Muscle of leg (tissue), 11 donors: Measurements from ENCODE around the gene CENPP. TPM values are rescaled to one million over a fixed set of nuclear protein-coding genes. Genes with fewer than 3 reads are reported as not detected.

Source experiments
- DNase-seq: peaks from one replicate; pipeline ENCODE4 v3.0.0; 2013
- H3K27ac ChIP-seq: one replicate; pipeline ENCODE4 v1.5.1; 2013; ENCODE audit warnings: mild to moderate bottlenecking, low read length, control low read depth
- H3K27me3 ChIP-seq: one replicate; pipeline ENCODE4 v1.6.1; 2013; ENCODE audit warnings: low read length; ENCODE audit not compliant: control insufficient read depth, insufficient read depth
- H3K36me3 ChIP-seq: one replicate; pipeline ENCODE4 v1.6.1; 2013; ENCODE audit warnings: low read length; ENCODE audit not compliant: control insufficient read depth, insufficient read depth
- H3K4me1 ChIP-seq: one replicate; pipeline ENCODE4 v1.6.1; 2013; ENCODE audit warnings: low read length; ENCODE audit not compliant: control insufficient read depth, insufficient read depth
- H3K4me3 ChIP-seq: one replicate; pipeline ENCODE4 v1.5.1; 2013; ENCODE audit warnings: low read length, control low read depth
- H3K9me3 ChIP-seq: replicated peaks from 2 replicates; pipeline ENCODE4 v1.6.1; 2013; ENCODE audit warnings: low read depth, low read length; ENCODE audit not compliant: control insufficient read depth
- WGBS: methylation state at CpG from one replicate; pipeline ENCODE4 v1.1.5; 2013; ENCODE audit warnings: missing lambda C conversion rate; ENCODE audit not compliant: insufficient coverage; 5-methylcytosine and 5-hydroxymethylcytosine counted together
- polyA plus RNA-seq, 8 donors: library from polyadenylated mRNA; unstranded; fragments of 120-200 nt; gene quantifications; one replicate each; pipeline versions ENCODE4 v1.2.1 to v1.2.3, GENCODE V29; 2013; ENCODE audit warnings: inconsistent platforms in 1 of 8, low replicate concordance in 1 of 8; ENCODE audit not compliant: insufficient read length in 8 of 8, insufficient read depth in 1 of 8
- total RNA-seq: library from RNA; stranded (reverse); fragments of 120-200 nt; gene quantifications from one replicate; pipeline ENCODE4 v1.2.4, GENCODE V29; 2013

Gene CENPP
- total and polyA plus RNA-seq, 9 donors, result 3.6 to 6.4 (median 5.5) TPM

DNA sequence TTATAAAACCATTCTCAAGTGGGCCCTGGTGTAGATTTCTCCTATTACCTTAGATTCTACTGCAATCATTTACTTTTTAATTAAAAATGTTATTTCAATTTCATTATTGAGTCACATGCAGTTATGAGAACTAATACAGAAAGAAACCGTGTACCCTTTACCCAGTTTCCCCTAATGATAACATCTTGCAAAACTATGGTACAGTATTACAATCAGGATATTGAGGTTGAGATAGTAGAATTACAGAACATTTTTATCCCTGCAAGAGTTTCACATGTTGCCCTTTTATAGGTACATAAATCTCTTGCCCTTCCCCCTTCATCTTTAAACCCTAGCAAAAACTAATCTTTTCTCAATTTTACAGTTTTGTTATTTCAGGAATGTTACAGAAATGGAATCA, 109.5 kb downstream of the CENPP start:
- Histone ChIP-seq H3K27me3 (no peaks in the 10 kb centered on the region), H3K4me3 (no peak overlapping the region), H3K36me3 (no peaks in the 10 kb centered on the region), H3K9me3 (no peaks in the 10 kb centered on the region), H3K4me1 (no peaks in the 10 kb centered on the region), H3K27ac (no peak overlapping the region)
- no peak for DNase-seq
- WGBS, result no CpG with 5 or more reads among the region's 1 CpG

DNA sequence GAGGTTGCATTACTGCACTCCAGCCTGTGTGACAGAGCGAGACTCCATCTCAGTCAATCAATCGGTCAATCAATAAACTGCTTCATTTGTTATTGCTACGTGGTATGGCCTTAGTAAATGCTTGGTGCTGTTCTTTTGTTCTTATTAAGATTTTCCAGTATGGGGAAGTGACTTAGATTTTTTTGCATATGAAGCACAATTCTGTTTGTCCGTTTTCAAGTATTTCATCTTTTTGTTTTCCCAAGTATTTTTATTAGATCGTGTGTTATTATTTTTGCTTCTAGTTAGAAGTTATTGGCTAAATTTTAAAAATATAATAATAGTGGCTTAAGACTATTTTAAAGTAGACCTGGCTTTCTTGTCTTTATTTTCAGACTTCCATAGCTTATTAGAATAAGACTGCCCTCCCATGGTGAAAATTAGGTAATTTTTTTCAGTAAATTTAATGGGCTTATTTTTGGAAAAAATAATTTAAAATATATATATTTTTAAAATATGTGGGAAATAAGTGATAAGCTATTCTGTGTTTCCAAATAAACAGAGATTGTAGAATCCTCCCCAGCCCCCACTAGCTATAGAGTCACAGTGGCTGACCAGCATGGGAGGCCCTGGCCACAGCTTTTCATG, 113.3 kb downstream of the CENPP start:
- H3K36me3 ChIP-seq, result no peaks in the 10 kb centered on the region
- H3K4me3 ChIP-seq, result no peak overlapping the region
- no peaks in the 10 kb centered on the region for H3K4me1 ChIP-seq
- DNase-seq, result peak; percentile 69
- no CpG with 5 or more reads among the region's 5 CpGs for whole genome bisulfite sequencing
- H3K9me3 ChIP-seq, result no peaks in the 10 kb centered on the region
- no peaks in the 10 kb centered on the region for H3K27me3 ChIP-seq
- H3K27ac ChIP-seq, result no peak overlapping the region

DNA sequence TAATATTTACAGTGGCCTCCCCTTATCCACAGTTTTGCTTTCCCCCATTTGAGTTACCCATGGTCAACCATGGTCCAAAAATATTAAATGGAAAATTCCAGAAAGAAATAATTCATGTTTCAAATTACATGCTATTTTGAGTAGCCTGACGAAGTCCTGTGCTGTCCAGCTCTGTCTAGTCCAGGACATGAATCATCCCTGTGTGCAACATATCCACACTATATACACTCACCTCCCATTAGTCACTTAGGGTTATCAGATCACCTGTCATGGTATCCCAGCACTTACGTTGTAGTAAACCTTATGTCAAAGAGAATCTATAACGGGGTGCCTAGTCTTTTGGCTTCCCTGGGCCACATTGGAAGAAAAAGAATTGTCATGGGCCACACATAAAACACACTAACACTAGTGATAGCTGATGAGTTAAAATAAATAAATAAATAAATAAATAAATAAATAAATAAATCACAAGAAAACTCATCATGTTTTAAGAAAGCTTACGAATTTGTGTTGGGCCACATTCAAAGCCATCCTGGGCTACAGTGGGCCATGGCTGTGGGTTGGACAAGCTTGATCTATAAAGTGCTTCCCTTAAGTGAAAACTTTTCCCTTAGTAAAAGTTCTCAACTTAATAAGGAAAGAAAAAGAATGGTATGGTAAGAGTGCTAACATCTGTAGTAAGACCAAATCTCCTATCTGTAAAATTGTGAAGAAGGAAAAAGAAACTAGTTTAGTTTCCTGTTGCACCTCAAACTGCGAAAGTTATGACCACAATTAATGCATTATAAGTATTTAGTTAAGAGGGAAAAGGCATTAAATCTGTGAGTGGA, 114.4 kb downstream of the CENPP start:
- 67% methylated on average over 1 of the region's 5 CpGs for WGBS
- Histone ChIP-seq H3K27me3 (no peaks in the 10 kb centered on the region), H3K27ac (no peak overlapping the region), H3K9me3 (no peaks in the 10 kb centered on the region), H3K4me3 (no peak overlapping the region), H3K4me1 (no peaks in the 10 kb centered on the region), H3K36me3 (no peaks in the 10 kb centered on the region)
- DNase-seq, result peak; percentile 51

DNA sequence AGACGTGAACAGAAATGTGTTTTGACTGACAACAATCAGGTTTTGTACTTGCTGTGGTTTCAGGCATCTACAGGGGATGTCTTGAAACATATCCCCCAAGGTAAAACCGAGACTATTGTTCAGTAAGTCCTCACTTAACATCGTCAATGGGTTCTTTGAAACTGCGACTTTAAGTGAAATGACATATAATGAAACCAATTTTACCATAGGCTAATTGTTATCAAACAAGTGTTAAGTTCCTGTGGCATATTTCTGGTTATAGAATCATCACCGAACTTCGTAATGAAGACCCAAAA, 114.9 kb downstream of the CENPP start:
- H3K9me3 ChIP-seq, result no peaks in the 10 kb centered on the region
- H3K27ac ChIP-seq, result no peak overlapping the region
- H3K4me3 ChIP-seq, result no peak overlapping the region
- no peaks in the 10 kb centered on the region for H3K36me3 ChIP-seq
- no peaks in the 10 kb centered on the region for H3K4me1 ChIP-seq
- DNase-seq, result no peak
- H3K27me3 ChIP-seq, result no peaks in the 10 kb centered on the region
- WGBS, result no CpG with 5 or more reads among the region's 6 CpGs

DNA sequence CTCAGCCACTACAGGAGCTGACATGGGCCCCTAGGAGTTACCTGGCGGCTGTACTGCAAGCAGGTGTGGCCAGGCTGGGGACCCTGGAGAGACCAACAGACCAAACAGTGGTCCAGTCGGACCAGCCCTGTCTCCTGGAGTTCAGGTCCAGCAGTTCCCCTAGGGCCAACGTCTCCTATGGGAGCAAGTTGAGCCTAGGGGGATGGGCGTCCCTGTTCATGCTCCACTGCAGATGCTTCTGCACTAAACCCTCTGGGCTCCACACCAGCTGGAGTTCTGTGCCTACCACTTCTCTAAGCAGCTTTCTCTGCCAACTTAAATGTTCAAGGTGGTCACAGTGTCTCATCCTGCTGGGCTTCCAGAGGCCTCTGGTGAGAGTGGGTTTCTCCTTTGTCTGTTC, 119.1 kb downstream of the CENPP start:
- no peak for DNase-seq
- Histone ChIP-seq H3K27ac (no peak overlapping the region), H3K9me3 (no peaks in the 10 kb centered on the region), H3K36me3 (no peaks in the 10 kb centered on the region), H3K4me1 (no peaks in the 10 kb centered on the region), H3K4me3 (no peak overlapping the region), H3K27me3 (no peaks in the 10 kb centered on the region)
- WGBS, result 79% methylated on average over 4 of the region's 4 CpGs

GRCh38 chr9:92446536-92446935, 120.8 kb downstream of the CENPP start:
- no peak for DNase-seq
- Histone ChIP-seq H3K36me3 (no peaks in the 10 kb centered on the region), H3K4me3 (no peak overlapping the region), H3K9me3 (no peaks in the 10 kb centered on the region), H3K27ac (no peak overlapping the region), H3K4me1 (no peaks in the 10 kb centered on the region), H3K27me3 (no peaks in the 10 kb centered on the region)

DNA sequence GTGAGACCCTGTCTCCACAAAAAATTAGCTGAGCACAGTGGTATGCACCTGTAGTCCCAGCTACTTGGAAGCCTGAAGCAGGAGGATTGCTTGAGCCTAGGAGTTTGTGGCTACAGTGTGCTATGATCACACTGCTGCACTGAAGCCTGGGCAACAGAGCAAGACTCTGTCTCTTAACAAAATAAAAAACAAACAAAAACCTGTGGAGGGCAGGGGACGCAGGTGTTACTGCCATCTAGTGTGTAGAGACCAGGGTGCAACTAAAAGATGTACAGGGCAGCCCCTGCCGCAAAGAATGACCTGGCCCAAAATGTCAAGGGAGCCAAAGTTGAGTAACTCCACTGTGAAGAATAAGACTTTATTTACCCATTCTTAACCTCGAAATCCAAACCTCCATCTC, 129.5 kb downstream of the CENPP start:
- WGBS, result 80% methylated on average over 1 of the region's 3 CpGs
- no peak overlapping the region for H3K4me3 ChIP-seq
- H3K9me3 ChIP-seq, result no peaks in the 10 kb centered on the region
- H3K27me3 ChIP-seq, result no peaks in the 10 kb centered on the region
- no peaks in the 10 kb centered on the region for H3K4me1 ChIP-seq
- no peak overlapping the region for H3K27ac ChIP-seq
- no peaks in the 10 kb centered on the region for H3K36me3 ChIP-seq
- DNase-seq, result no peak

DNA sequence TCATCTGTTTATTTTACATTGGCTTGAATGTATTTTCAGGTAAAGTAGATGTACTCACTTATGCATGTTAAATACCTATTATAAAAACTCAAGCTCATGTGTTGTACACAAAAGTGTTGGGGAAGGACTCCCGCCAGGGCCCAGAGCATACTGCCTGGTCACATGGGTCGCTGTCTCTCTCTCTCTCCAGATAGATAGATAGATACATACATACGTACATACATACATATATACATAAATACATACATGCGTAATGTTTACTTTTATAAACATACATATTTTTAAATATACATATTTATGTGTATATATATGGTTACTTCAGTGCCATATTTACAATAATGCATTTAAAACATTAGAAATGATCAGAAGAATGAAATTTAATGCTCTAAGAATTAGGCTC, 131.8 kb downstream of the CENPP start:
- Histone ChIP-seq H3K9me3 (no peaks in the 10 kb centered on the region), H3K27me3 (no peaks in the 10 kb centered on the region), H3K4me3 (no peak overlapping the region), H3K27ac (no peak overlapping the region), H3K36me3 (no peaks in the 10 kb centered on the region), H3K4me1 (no peaks in the 10 kb centered on the region)
- no peak for DNase-seq
- WGBS, result no CpG with 5 or more reads among the region's 4 CpGs

DNA sequence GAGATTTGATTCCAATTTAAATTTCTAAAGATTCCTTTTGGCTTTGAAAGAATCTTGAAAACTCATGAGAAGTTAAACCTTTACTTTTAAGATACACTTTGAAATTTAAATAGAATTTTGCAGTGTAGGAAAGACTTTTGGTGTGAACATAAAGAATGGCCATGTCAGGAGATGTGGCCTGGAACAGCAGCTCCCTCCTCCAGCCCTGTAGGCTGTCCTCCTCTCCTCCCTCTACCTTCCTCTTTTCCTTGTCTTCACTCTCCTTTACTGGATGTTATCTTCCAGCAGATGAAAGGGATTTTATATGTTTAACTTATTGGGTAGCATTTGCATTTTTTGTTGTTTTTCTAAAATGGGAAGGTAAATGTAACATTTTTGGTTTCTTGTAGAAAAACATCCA, 137.6 kb downstream of the CENPP start:
- no peaks in the 10 kb centered on the region for H3K27me3 ChIP-seq
- no peaks in the 10 kb centered on the region for H3K4me1 ChIP-seq
- H3K27ac ChIP-seq, result no peak overlapping the region
- no peak for DNase-seq
- H3K4me3 ChIP-seq, result no peak overlapping the region
- H3K36me3 ChIP-seq, result peaks cover 2% of the 10 kb centered on the region
- no peaks in the 10 kb centered on the region for H3K9me3 ChIP-seq

DNA sequence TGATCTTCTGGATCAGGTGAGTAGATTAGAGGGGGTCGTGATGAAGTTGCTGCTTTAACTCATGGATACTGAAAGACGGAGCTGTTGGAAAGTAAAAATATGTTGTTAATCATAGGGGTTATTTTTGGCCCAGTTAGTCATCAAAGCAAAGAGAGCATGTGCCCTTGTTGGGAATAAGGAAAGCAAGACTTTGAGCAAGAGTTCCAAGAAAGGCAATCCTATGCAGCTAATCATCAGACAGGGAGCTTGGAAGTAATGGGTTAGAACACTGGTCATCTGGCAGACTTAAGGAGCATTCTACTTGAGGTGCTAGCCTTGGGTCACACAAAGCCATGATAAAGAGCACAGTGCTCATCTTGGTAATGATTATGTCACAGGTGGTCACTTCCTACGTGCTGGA, 138.2 kb downstream of the CENPP start:
- no peaks in the 10 kb centered on the region for H3K4me1 ChIP-seq
- DNase-seq, result no peak
- 83% methylated on average over 1 of the region's 3 CpGs for WGBS
- H3K27ac ChIP-seq, result no peak overlapping the region
- no peaks in the 10 kb centered on the region for H3K9me3 ChIP-seq
- no peaks in the 10 kb centered on the region for H3K27me3 ChIP-seq
- peaks cover 2% of the 10 kb centered on the region for H3K36me3 ChIP-seq
- no peak overlapping the region for H3K4me3 ChIP-seq

- DNase-seq, result no peak
- 89% methylated on average over 1 of the region's 1 CpG for WGBS
- Histone ChIP-seq H3K27me3 (no peaks in the 10 kb centered on the region), H3K4me3 (no peak overlapping the region), H3K4me1 (no peaks in the 10 kb centered on the region), H3K9me3 (no peaks in the 10 kb centered on the region), H3K27ac (no peak overlapping the region), H3K36me3 (peaks cover 6% of the 10 kb centered on the region)
Observed at GRCh38 chr9:92467041-92467440, 141.3 kb downstream of the CENPP start.
